Measurements from ENCODE around the gene PKD1.
A peak's percentile ranks its signal among the peaks of the same experiment; 100 is the strongest.
"Not testable (repeated sequence)": the region's sequence is repeated elsewhere in the genome, so short reads cannot be mapped to it uniquely, and the experiment has no call there.

PKD1 gene

GRCh38 chr16:2147981-2148671 lies 12.4 kb upstream of the PKD1 start, which contains the start of gene RAB26:
Gene RAB26, plus strand, starts transcription at chr16:2148625. Its CDS starts 159 bp downstream, at chr16:2148784.
- no peak for TF ChIP-seq PAX5 (IDR thresholded peaks at IDR 0.05; ENCODE audit: insufficient read depth, low read length, severe bottlenecking)
- no peak for TF ChIP-seq POLR2AphosphoS5 (IDR thresholded peaks at IDR 0.05; ENCODE audit: low read depth, low read length)
- no peak for TF ChIP-seq POLR2A (IDR thresholded peaks at IDR 0.05; ENCODE audit: low read depth, low read length)
- no peak for TF ChIP-seq TAF1 (IDR thresholded peaks at IDR 0.05; ENCODE audit: low read depth, low read length)
- no peak for TF ChIP-seq SPI1 (IDR thresholded peaks at IDR 0.05; ENCODE audit: low read depth, low read length)
- TF ChIP-seq POU2F2 (IDR thresholded peaks at IDR 0.05; ENCODE audit: low read depth, low read length) = no peak
- DNase-seq (ENCODE audit: insufficient read length, low spot score) (peak; percentile 57), FAIRE-seq (peak; percentile 41)

- no peak for TF ChIP-seq SPI1 (IDR thresholded peaks at IDR 0.05; ENCODE audit: low read depth, low read length)
- no peak for TF ChIP-seq POU2F2 (IDR thresholded peaks at IDR 0.05; ENCODE audit: low read depth, low read length)
- TF ChIP-seq TAF1 (IDR thresholded peaks at IDR 0.05; ENCODE audit: low read depth, low read length) = no peak
- TF ChIP-seq POLR2A (IDR thresholded peaks at IDR 0.05; ENCODE audit: low read depth, low read length) = no peak
- TF ChIP-seq POLR2AphosphoS5 (IDR thresholded peaks at IDR 0.05; ENCODE audit: low read depth, low read length) = no peak
- TF ChIP-seq PAX5 (IDR thresholded peaks at IDR 0.05; ENCODE audit: insufficient read depth, low read length, severe bottlenecking) = no peak
- FAIRE-seq = no peak
- no peak for DNase-seq (ENCODE audit: insufficient read length, low spot score)
Observed at GRCh38 chr16:2147378-2147777, 11.7 kb upstream of the PKD1 start.

GRCh38 chr16:2145843-2146242 lies 10.1 kb upstream of the PKD1 start:
- TF ChIP-seq POLR2AphosphoS5 (IDR thresholded peaks at IDR 0.05; ENCODE audit: low read depth, low read length) = no peak
- no peak for TF ChIP-seq POU2F2 (IDR thresholded peaks at IDR 0.05; ENCODE audit: low read depth, low read length)
- no peak for TF ChIP-seq PAX5 (IDR thresholded peaks at IDR 0.05; ENCODE audit: insufficient read depth, low read length, severe bottlenecking)
- TF ChIP-seq TAF1 (IDR thresholded peaks at IDR 0.05; ENCODE audit: low read depth, low read length) = no peak
- TF ChIP-seq SPI1 (IDR thresholded peaks at IDR 0.05; ENCODE audit: low read depth, low read length) = no peak
- no peak for TF ChIP-seq POLR2A (IDR thresholded peaks at IDR 0.05; ENCODE audit: low read depth, low read length)
- FAIRE-seq (no peak), DNase-seq (ENCODE audit: insufficient read length, low spot score) (no peak)

- TF ChIP-seq POLR2AphosphoS5 (IDR thresholded peaks at IDR 0.05; ENCODE audit: low read depth, low read length) (no peak), POU2F2 (IDR thresholded peaks at IDR 0.05; ENCODE audit: low read depth, low read length) (no peak), SPI1 (IDR thresholded peaks at IDR 0.05; ENCODE audit: low read depth, low read length) (no peak), TAF1 (IDR thresholded peaks at IDR 0.05; ENCODE audit: low read depth, low read length) (no peak), PAX5 (IDR thresholded peaks at IDR 0.05; ENCODE audit: insufficient read depth, low read length, severe bottlenecking) (no peak), POLR2A (IDR thresholded peaks at IDR 0.05; ENCODE audit: low read depth, low read length) (no peak)
- FAIRE-seq (no peak), DNase-seq (ENCODE audit: insufficient read length, low spot score) (no peak)
Observed at GRCh38 chr16:2143878-2144485, 8.3 kb upstream of the PKD1 start.

GRCh38 chr16:2142942-2143877 lies 7.5 kb upstream of the PKD1 start:
- no peak for TF ChIP-seq PAX5 (IDR thresholded peaks at IDR 0.05; ENCODE audit: insufficient read depth, low read length, severe bottlenecking)
- TF ChIP-seq TAF1 (IDR thresholded peaks at IDR 0.05; ENCODE audit: low read depth, low read length) = no peak
- no peak for TF ChIP-seq POLR2A (IDR thresholded peaks at IDR 0.05; ENCODE audit: low read depth, low read length)
- FAIRE-seq = no peak
- DNase-seq (ENCODE audit: insufficient read length, low spot score) = no peak

- not testable (repeated sequence) for DNase-seq (ENCODE audit: insufficient read length, low spot score); FAIRE-seq
Observed at GRCh38 chr16:2135071-2135470, 627 bp downstream of the PKD1 start.

GRCh38 chr16:2133797-2134196 lies 1.9 kb downstream of the PKD1 start:
- DNase-seq (ENCODE audit: insufficient read length, low spot score); FAIRE-seq: not testable (repeated sequence)

GRCh38 chr16:2129890-2130447 lies 5.7 kb downstream of the PKD1 start:
- not testable (repeated sequence) for DNase-seq (ENCODE audit: insufficient read length, low spot score); FAIRE-seq

- not testable (repeated sequence) for DNase-seq (ENCODE audit: insufficient read length, low spot score); FAIRE-seq
Observed at GRCh38 chr16:2129251-2129650, 6.4 kb downstream of the PKD1 start.

GRCh38 chr16:2127630-2128280 lies 7.9 kb downstream of the PKD1 start:
- DNase-seq (ENCODE audit: insufficient read length, low spot score); FAIRE-seq: not testable (repeated sequence)

- not testable (repeated sequence) for DNase-seq (ENCODE audit: insufficient read length, low spot score)
Observed at GRCh38 chr16:2126928-2127556, 8.7 kb downstream of the PKD1 start.

GRCh38 chr16:2126161-2126743 lies 9.4 kb downstream of the PKD1 start:
- FAIRE-seq = not testable (repeated sequence)

More at GRCh38 chr16:2126928-2127556, 8.7 kb downstream of the PKD1 start:
- peak; percentile 50 for FAIRE-seq

GRCh38 chr16:2125609-2126008 lies 10.1 kb downstream of the PKD1 start:
- DNase-seq (ENCODE audit: insufficient read length, low spot score); FAIRE-seq: not testable (repeated sequence)

More at GRCh38 chr16:2126161-2126743, 9.4 kb downstream of the PKD1 start:
- DNase-seq (ENCODE audit: insufficient read length, low spot score) = not testable (repeated sequence)

Data from GM12891 (cell line).